HepG2 (cell line): ENCODE results near the gene CACNA1C. TPM values are rescaled to one million over a fixed set of nuclear protein-coding genes. Genes with fewer than 3 reads are reported as not detected.

Experiments used
- CBX2 ChIP-seq, 2 experiments: fragments of 200-600 bp in 1 of 2; sonication (generic); formaldehyde crosslinking in 1 of 2; IDR thresholded peaks; 2 replicates each; pipeline versions ENCODE4 v1.7.0 to v1.8.1; 2018 to 2022; ENCODE audit warnings: low read depth in 2 of 2, low read length in 1 of 2, mild to moderate bottlenecking in 1 of 2, missing genetic modification reagents in 1 of 2
- HMG20A ChIP-seq: IDR thresholded peaks from 2 replicates; pipeline ENCODE4 v1.6.1; 2016; ENCODE audit warnings: borderline replicate concordance
- HNF1A ChIP-seq, 2 experiments: sonication (generic) in 1 of 2; formaldehyde crosslinking in 1 of 2; IDR thresholded peaks; 2 replicates each; pipeline versions ENCODE4 v1.4.0 to v1.6.1; 2016 to 2020; ENCODE audit warnings: borderline replicate concordance in 1 of 2, low read depth in 1 of 2, mild to moderate bottlenecking in 1 of 2, missing genetic modification reagents in 1 of 2
- POLR2G ChIP-seq: fragments of 200-400 bp; formaldehyde crosslinking; IDR thresholded peaks from 2 replicates; pipeline ENCODE4 v1.6.1; 2018; ENCODE audit warnings: mild to moderate bottlenecking, low read depth, low read length, moderate library complexity
- REXO4 ChIP-seq: sonication (generic); formaldehyde crosslinking; IDR thresholded peaks from 2 replicates; pipeline ENCODE4 v1.8.0; 2022; ENCODE audit warnings: missing genetic modification reagents, mild to moderate bottlenecking, borderline replicate concordance
- YEATS2 ChIP-seq: sonication (generic); formaldehyde crosslinking; IDR thresholded peaks from 2 replicates; pipeline ENCODE4 v1.4.0; 2020; ENCODE audit warnings: missing genetic modification reagents, borderline replicate concordance
- ZNF574 ChIP-seq: sonication (generic); formaldehyde crosslinking; IDR thresholded peaks from 2 replicates; pipeline ENCODE4 v1.4.0; 2020; ENCODE audit warnings: missing genetic modification reagents
- ZNF577 ChIP-seq: sonication (generic); formaldehyde crosslinking; IDR thresholded peaks from 2 replicates; pipeline ENCODE4 v1.4.0; 2020; ENCODE audit warnings: mild to moderate bottlenecking, low read depth, missing genetic modification reagents, borderline replicate concordance
- polyA plus RNA-seq, 8 experiments: library from polyadenylated mRNA; depleted of rRNA in 3 of 8; stranded (reverse) in 7 of 8; unstranded in 1 of 8; fragments of >200 nt; fragmentation: Illumina TruSeq in 4 of 8; extraction: Trizol in 4 of 8; gene quantifications; 2 replicates each; pipeline versions ENCODE4 v1.2.1 to v1.2.3, GENCODE V29; 2011 to 2016; ENCODE audit warnings: low read depth in 4 of 8, missing spikeins in 1 of 8, mixed read lengths in 1 of 8; ENCODE audit not compliant: insufficient read depth in 1 of 8
- total RNA-seq, 5 experiments: library from RNA; depleted of rRNA; stranded (reverse); fragments of >200 nt; fragmentation: Illumina TruSeq; extraction: Trizol; gene quantifications; 2 replicates each; pipeline ENCODE4 v1.2.3, GENCODE V29; 2016; ENCODE audit warnings: low read depth in 1 of 5

Gene CACNA1C
- total and polyA plus RNA-seq, 2 of the 13 experiments (the other 11 are each of a cell fraction or from before 2014, with no cell fraction given) = not detected

GRCh38 chr12:2503036-2503435, 450.2 kb downstream of the CACNA1C start (continued):
- TF ChIP-seq ZNF574 (CRISPR knock-in tag) (no peak), REXO4 (no peak), HNF1A (IDR thresholded peaks at IDR 0.05; ENCODE audit: low read depth) (no peak), HNF1A (CRISPR knock-in tag; IDR thresholded peaks at IDR 0.05; ENCODE audit: borderline replicate concordance) (no peak), POLR2G (no peak), ZNF577 (CRISPR knock-in tag) (no peak), CBX2 (IDR thresholded peaks at IDR 0.05; ENCODE audit: low read depth, low read length) (no peak), CBX2 (CRISPR knock-in tag; IDR thresholded peaks at IDR 0.05; ENCODE audit: low read depth) (no peak), HMG20A (CRISPR knock-in tag) (no peak), YEATS2 (CRISPR knock-in tag) (no peak)
